GM18508 (cell line): ENCODE results near the gene MRPS18A.

Source experiments
- ATAC-seq: cut with Tn5 transposase; IDR thresholded peaks from one replicate; pipeline ENCODE4 v1.9.1; 2021; ENCODE audit warnings: moderate number of reproducible peaks; ENCODE audit not compliant: insufficient read depth, unreplicated experiment

Gene MRPS18A

DNA sequence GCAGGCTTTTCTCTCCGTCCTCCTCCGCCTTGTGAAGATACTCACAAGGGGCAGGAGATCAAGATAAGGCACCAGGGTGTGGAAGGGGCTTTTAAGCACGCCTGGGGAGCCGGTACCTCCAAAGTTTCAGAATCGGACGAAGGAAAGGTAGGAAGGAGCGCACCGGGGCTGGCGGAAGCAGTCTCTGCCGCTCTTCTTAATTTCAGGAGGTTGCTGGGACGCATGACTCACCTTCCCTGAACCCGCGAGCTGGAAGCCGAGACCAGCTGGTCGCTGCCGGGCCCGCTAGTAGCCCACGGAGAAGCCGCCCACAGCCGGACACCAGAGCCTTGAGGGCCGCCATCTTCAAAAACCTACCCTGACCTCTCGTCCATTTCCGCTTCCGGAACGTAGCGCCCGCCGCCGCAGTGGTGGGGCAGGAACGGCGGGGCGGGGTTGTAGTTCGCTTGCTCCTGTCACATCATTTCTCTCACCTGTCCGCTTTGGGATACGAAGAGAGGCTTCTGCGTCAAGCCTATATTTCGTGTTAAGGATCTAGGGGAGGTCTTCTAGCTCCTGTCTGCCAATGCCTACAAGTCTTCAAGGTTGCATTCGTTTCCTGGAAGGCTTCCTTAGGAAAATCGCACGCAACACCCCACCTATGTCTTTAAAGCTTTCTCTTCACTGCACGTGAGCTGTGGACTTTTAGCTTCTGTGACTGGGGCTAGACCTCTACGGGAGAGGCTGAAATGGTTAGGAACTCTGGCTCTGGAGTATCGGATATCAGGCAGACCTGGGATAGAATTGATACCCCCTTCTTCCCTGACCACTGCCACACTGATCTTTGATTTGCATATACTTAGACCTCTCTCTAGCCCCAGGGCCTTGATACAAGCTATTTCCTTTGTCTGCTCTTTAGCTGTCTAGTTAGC is at the start of gene MRPS18A:
Gene MRPS18A (minus strand): TSS at position 355 of the 911 bp plus-strand sequence. CDS start 12 bp downstream, at position 343.
- ATAC-seq = peak; percentile 61

DNA sequence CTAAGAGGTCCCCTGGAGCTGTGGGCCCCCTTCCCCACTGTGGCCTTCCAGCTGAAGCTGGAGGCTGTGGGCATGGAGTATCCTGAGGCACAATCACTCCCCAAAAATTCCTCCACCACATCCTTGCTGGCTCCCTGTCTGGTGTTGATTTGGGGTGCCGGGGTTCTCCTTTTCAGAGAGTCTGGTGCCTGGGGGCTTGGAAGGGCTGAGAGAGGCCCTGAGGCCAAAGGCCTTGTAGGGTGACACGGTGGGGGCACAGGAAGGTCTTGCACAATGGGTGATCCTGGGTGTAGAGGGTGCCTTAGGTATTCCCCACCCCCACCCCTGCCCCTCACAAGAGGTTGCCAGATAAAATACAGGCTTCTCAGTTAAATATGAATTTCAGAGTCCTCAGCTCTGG is 49.3 kb upstream of the MRPS18A start:
- ATAC-seq = no peak

DNA sequence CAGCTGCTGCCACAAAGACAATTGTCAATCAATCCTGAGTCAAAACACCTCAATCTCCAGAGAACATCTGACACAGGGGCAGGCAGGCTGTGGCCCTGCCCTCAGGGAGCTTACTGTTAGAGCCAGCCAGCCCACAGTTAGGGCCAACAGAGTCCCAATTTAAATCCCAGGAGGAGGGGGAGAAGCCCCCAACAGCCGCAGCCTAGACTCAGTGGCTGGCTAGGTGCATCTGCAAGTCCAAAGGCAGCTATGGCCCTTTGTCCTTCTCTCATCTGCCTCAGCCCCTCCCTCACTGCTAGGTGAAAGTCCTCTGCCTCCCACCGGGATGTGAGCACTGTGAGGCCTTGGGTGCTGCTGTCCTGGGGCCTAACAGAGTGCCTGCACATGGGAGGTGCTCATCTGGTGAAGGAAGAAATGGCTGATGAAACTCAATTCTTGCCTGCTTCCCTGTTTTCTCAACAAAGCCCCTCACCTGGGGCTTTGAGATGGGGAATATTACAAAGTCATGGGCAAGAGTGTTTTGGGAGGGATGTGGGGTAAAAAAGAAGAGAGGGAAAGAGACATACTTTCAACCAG is 48.7 kb upstream of the MRPS18A start:
- no peak for ATAC-seq

DNA sequence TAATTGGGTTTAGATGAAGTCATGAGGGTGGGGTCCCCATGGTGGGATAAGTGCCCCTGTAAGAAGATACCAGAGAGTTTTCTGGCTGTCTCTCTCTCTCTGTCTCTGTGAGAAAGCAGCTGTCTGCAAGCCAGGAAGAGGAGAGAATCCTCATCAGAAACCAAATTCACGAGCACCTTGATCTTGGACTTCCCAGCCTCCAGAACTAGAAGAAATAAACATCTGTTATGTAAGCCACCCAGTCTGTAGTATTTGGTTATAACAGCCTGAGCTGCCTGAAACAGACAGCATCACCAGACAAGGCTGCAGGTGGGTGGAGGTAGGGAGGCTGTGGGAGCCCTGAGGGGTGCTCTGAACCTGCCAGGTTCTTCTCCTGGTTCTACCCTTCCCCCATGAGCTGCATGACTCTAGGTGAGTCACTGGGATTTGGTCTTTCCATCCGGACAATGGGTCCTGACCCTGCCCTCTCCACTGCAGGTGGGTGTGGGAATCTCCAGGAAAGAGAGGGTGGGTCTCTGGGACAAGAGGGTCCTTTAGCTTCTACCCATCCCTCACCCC is 48.1 kb upstream of the MRPS18A start:
- ATAC-seq = no peak

DNA sequence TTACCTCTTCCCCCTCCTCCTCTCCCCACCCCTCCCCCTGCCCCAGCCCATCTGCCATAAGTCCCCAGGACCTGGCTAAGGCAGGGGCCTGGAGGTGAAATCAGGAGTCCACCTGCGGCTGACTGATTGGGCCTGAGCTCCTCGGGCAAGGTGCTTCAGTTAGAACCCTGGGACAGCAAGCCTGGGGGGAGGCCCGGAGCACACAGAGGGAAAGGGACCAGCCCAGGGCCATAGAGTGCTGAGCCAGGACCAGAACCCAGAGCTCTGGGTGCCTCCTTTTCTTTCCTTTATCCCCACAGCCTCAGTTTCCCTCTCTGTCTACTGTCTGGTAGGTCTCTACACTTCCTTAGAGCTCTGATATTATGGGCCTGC is 46.7 kb upstream of the MRPS18A start:
- no peak for ATAC-seq

DNA sequence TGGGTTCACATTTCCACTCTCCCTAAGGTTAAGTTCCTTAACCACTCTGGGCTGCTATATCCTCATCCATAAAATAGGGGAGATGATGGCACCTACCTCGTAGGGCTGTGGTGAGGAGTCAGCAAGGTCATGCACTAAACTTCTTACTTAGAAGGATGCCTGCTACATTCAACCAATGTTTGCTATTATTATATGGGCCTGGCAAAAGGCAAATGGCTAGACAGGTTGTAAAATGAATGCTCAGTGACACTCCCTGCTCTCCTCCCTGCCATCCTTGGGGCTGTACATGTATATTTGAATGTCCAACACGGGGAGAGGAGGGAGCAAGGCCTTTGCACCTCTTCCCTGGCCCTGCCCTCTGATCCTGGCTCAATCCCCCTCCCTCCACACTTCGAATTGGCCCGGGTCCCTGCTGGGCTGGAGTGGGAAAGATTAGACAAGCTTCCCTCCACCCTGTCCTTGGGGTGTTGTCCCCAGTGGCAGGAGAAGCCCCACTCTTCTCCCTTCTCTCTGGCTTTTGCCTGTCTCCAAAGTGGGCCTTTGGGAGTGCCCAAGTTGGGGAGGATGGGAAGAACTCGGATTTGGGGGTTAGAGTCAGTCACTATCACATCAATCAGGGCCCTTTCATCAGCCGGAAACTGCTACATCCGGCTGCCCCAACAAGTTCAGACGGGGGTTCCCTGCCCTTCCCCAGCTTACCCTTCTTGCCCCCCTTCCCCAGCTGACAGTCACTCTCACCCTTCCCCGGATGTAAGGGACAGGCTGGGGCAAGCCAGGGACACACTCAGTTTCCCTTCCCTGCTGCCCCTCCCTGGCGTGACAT is 46.1 kb upstream of the MRPS18A start:
- no peak for ATAC-seq

DNA sequence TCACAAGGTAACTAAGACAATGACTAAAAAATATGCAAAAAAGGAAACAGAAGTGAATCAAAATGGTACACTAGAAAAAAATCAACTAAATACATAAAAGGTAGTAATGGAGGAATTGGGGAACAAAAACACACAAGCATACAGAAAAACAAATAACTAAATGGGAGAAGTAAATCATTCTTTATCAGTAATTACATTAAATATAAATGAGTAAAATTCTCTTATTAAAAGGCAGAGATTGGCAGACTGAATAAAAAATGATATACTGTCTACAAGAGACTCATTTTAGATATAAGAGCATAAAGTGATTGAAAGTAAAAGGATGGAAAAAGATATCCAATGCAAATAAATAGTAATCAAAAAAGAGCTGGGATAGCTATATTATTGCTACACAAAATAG is 43.0 kb upstream of the MRPS18A start:
- ATAC-seq = no peak

DNA sequence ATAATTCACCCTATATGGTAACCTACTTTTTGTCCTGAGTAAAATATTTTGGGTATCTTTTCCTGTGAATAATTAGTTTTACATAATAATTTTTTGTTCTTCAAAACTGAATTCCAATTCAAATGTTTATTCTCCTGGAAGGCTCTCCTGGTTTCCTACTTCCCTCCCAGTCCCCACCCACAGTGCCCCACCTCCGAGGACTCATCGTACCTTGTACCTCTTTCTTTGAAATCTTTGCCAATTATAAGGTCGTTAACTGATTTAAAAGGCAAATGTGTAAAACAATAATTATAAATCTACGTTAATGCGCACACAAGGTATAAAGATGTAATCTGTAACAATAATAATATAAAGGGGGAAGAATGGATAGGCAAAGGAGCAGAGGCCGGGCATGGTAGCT is 41.9 kb upstream of the MRPS18A start:
- no peak for ATAC-seq

DNA sequence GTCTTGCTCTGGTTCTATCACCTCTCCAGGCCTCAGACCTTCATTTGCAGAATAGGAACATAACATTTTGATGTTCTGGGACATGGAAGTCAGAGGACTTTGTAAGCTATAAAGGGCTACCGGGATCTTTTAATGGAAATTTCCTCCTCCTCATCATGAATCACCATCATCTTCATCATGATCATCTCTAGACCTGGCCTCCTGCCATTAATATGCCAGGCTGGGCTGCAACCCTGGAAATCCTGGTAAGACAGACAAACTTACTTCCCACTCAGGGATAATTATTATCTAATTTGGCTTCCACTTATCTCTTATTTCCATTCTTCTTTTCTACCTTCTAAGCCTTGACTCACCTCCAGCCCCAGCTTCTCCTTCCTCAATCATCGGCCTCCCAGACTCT is 41.0 kb upstream of the MRPS18A start:
- ATAC-seq = no peak

DNA sequence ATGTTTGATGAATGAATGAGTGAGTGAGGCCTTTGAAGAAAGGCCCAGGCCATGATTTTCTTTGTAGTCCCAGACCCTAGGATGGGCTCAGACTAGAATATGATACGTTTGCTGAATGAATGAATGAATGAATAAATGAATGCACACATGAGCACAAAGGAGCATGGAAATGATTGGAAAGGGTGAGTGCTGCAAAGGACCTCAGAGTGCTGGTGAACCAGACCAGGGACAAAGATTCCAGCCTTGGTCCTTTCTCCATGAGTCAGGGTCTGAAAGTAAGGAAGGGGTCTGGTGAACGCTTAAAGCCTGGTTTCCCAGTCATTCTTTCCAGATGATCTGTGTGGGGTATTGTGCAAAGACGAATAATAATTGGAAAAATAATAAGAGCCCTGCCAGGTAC is 40.0 kb upstream of the MRPS18A start:
- ATAC-seq = no peak

DNA sequence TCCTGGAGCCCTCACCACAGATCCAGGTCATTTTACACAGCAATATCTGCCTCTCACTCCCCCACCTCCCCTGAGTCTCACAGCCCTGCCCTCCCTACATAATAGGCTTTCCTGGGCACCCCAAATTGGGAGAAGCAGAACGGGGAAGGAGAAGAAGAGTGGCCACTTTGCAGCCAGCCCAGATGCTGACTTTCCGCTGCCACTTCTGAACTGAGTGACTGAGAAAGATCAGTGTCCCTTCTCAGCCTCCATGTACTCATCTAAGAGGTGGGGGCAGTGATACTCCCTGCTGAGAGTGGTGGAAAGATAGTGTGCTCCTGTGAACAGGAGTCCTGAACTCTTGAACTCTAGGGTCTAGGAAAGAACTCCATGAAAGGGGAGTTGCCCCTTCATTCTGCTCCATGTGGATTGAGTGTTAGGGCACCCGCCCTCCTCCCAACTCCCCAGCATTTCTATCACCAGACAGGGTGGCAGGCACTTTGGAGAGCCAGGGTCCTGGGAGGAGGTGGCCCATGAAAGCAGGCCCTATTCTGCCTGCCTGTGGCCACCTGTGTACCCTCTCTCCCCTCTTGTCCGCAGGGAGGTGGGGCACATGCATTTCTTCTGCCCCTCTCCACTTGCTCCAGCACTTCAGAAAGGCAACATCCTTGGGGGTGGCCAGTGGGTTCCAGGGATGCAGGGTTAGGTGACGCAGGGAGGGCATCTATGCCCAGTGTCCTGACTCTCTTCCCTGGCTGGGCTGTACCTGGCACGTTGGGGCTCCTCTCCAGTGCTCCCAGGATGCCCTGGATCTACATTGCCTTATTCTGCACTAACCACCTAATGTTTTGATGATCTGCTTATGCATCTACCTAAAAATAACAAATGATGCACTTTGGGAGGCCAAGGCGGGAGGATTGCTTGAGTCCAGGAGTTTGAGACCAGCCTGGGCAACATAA is 38.3 kb upstream of the MRPS18A start:
- ATAC-seq = no peak

DNA sequence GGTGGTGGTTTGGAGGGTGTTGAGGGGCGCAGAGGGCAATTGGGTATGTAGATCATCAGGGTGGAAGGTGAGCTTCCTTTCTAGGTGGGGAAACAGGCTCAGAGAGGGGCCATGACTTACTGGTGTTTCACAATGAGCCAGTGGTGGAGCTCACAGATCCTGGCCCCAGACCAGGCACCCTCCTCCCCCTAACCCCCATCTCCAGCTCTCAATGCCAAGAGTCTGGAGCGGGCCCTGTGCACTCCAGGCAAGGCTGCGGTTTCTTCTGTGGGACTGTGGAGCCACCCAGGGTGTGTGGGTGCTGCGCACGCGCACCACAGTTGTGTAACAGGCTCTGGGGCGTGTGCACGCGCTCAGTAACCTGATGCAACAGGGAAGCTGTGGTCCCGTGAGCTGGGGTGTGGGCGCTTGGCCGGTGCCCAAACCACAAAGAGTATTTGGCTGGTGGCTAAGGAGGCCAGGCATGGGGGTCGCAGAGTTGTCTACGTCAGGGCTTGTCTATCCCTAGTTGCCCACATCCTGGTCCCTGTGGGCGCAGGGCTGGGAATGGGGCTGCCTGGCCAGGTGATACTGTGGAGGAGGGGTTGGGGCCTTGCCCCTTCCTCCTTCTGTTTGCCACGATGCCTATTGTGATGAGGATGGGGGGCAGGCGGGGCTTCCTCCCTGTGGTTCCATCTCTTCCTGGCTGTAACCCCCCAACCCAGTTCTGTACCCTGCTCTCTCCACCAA is 37.5 kb upstream of the MRPS18A start:
- ATAC-seq = no peak

DNA sequence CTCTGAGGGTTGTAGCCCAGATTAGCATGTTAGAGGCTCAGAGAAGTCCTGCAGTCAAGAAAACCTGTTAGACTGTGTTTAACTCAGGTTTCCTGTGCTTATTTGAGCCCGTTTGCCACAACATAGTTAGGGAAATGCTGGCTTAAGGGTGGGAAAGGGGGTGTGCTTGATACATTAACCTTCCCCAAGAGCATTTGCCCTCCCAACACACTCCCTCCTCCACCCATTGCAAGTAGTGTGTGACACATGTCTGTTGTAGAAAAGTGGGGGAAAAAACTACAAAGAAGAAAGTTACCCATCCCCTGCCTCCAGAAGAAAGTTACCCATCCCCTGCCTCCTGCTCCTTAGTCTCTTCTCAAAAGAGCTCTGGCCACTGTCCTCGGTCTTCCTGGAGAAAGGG is 36.8 kb upstream of the MRPS18A start:
- no peak for ATAC-seq

DNA sequence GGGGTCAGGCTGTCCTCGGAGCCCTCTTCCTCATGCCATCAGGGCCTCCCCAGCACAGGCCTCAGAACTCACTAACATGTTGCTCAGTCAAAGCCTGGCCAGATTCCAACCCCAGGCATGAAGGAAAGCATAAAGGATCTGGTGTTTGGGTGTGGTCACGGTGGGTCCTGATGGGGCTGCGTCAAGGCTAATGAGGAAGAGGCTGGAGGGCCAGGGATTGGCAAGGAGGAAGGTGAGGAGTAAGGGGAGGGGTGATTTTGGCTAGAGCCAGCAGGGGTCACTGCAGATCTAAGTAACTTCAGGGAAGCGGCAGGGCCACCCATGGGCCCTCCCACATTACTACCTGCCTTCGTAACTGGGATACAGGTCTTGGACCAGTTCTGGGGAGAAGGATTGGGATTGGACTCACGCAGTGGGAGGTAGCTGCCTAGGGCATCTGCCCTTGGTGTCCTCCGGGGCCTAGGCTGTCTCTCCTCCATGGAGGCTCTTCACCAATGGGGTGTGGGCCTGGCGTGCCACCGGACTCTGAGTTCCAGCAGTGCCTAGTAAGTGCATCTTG is 36.2 kb upstream of the MRPS18A start:
- no peak for ATAC-seq

DNA sequence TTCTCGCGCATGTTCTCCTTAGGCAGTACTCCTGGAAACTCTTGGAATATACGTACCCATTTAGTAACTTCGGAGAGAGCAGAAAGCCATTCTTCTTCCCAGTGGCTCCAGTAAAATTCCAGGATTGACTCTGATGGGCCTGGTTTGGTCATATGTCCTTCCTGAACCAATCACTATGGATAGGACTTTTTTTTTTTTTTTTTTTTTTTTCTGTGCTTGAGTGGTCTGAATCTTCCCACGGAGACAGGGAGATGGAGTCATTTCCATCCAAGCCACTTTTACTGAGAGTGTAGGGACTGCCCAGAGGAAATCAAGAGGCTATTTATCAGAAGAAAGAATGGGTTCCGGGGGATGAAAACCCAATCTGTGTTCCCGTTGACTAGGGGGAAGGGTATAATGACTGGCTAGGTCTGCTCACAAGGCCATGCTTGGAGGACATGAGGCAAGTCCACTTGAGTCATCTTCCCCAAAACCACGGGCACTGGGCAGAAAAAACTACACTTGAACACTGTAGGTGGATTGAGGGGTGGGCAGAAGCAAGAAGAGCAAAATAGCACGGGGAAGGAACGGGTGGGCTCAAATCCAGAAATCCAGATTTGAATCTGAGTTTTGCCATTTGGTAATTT is 35.4 kb upstream of the MRPS18A start:
- ATAC-seq = no peak

DNA sequence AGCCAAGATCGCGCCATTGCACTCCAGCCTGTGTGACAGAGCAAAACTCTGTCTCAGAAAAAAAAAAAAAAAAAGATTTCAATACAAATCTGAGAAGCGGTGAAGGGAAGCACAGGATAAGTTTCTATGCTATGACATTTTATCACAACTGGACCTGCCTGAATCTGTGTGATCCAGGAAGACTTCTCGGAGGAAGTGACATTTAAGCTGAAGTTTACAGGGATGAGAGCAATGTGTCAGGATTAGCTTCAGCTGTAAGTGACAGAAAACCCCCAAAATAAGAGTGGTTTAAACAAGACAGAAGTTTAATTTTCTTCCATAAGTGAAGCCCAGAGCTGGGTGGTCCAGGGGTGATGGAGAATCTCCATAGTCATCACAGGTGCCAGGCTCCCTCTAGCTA is 33.4 kb upstream of the MRPS18A start:
- no peak for ATAC-seq

DNA sequence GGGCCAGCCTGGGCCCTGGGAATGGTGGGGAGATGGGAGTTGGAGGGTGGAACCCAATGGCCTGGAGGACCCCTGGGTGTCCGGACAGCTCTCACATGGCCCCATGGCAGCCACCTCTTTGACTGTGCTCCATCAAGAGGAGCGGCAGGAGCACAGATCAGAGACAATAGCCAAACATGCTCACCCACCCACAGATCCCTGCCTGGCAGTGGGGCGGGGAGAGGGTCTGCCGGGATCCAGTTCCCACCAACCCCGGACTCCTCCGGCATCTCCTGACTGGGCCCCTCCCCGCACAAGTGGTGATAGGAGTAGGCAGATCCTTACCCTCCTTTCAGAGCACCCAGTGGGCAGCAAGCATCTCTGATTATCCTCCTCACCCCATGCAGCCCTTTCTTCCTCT is 31.9 kb upstream of the MRPS18A start:
- ATAC-seq = no peak

DNA sequence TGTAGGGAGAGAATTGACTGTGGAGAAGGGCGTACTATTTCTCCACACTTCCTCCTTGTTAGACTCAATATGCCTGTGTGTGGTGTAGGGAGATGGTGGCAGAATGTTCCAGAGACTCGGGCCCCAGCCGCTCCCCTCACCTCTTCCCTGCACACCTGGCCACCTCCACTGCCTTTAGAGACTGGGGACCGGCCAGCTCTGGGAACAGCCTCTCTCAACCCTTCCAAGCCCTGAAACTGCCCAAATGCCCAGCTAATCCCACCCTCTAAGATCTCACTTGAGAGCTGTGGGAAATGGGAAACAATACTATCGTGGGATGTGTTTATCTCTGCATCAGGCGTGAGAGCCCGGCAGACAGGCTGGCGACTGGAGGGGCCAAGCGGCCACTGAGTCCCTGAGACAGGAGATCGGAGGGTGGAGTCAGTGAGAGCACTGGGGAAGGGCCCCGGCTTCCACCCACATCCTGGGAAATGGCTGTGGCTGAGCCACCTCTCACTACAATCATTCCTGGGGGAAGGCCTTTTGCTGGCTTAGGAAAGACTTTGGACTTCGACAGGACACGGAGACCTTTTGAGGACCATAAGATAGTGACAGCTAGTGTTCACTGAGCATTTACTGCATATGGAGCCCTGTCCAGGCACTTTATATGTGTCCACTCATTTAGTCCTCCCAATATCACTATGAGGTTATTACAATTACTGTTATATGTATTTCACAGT is 31.0 kb upstream of the MRPS18A start:
- no peak for ATAC-seq
